Measurements from ENCODE around the gene JARID2. TPM values are rescaled to one million over a fixed set of nuclear protein-coding genes. Genes with fewer than 3 reads are reported as not detected.

Gene JARID2
- total RNA-seq, 1 donor from 2014 or later = 24.2 TPM

GRCh38 chr6:15376900-15377487 lies 131.1 kb downstream of the JARID2 start:
- DNase-seq (ENCODE audit: low read depth) (no peak), FAIRE-seq (no peak)
- no peak overlapping the region for H3K27ac ChIP-seq (ENCODE audit: low read depth, low read length)
- H3K27ac Mint-ChIP-seq (ENCODE audit: unreplicated experiment) = no peak overlapping the region
- H3K9me3 ChIP-seq (ENCODE audit: insufficient read depth, low read depth, low read length) = no peaks in the 10 kb centered on the region
- no peaks in the 10 kb centered on the region for H3K36me3 ChIP-seq (ENCODE audit: insufficient read depth, low read length)
- H3K9ac ChIP-seq (ENCODE audit: low read length) = no peak overlapping the region
- no peaks in the 10 kb centered on the region for H3K9me3 Mint-ChIP-seq (ENCODE audit: unreplicated experiment)
- no peak overlapping the region for H2AFZ ChIP-seq (ENCODE audit: low read depth, low read length)
- no peak overlapping the region for H3K4me3 Mint-ChIP-seq (ENCODE audit: unreplicated experiment)
- no peak overlapping the region for H3K4me2 ChIP-seq (ENCODE audit: low read length)
- no peaks in the 10 kb centered on the region for H3K27me3 ChIP-seq (ENCODE audit: insufficient read depth, low read length)
- H4K20me1 ChIP-seq (ENCODE audit: insufficient read depth, low read length) = peaks cover 95% of the 10 kb centered on the region
- H3K79me2 ChIP-seq (ENCODE audit: insufficient read depth, low read length) = peaks cover 96% of the 10 kb centered on the region
- H3K4me3 ChIP-seq (ENCODE audit: insufficient read depth, low read depth, low read length) = no peak overlapping the region
- H3K4me1 ChIP-seq (ENCODE audit: insufficient read depth, low read length) = peaks cover 3% of the 10 kb centered on the region
- peaks cover 3% of the 10 kb centered on the region for H3K36me3 Mint-ChIP-seq (ENCODE audit: low read depth, unreplicated experiment)
- TF ChIP-seq, protein P1, sequence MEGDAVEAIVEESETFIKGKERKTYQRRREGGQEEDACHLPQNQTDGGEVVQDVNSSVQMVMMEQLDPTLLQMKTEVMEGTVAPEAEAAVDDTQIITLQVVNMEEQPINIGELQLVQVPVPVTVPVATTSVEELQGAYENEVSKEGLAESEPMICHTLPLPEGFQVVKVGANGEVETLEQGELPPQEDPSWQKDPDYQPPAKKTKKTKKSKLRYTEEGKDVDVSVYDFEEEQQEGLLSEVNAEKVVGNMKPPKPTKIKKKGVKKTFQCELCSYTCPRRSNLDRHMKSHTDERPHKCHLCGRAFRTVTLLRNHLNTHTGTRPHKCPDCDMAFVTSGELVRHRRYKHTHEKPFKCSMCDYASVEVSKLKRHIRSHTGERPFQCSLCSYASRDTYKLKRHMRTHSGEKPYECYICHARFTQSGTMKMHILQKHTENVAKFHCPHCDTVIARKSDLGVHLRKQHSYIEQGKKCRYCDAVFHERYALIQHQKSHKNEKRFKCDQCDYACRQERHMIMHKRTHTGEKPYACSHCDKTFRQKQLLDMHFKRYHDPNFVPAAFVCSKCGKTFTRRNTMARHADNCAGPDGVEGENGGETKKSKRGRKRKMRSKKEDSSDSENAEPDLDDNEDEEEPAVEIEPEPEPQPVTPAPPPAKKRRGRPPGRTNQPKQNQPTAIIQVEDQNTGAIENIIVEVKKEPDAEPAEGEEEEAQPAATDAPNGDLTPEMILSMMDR (IDR thresholded peaks at IDR 0.05; ENCODE audit: insufficient read depth, low read depth, low read length) = no peak
- TF ChIP-seq EZH2 (IDR thresholded peaks at IDR 0.05; ENCODE audit: insufficient read depth, low read length) = no peak
- no peaks in the 10 kb centered on the region for H3K27me3 Mint-ChIP-seq (ENCODE audit: low read depth, unreplicated experiment)
- peaks cover 4% of the 10 kb centered on the region for H3K4me1 Mint-ChIP-seq (ENCODE audit: low read depth, unreplicated experiment)

GRCh38 chr6:15378272-15378671 lies 132.4 kb downstream of the JARID2 start:
- peaks cover 97% of the 10 kb centered on the region for H4K20me1 ChIP-seq (ENCODE audit: insufficient read depth, low read length)

GRCh38 chr6:15378866-15379265 lies 133.0 kb downstream of the JARID2 start:
- no peaks in the 10 kb centered on the region for H3K27me3 ChIP-seq (ENCODE audit: insufficient read depth, low read length)
- H3K36me3 Mint-ChIP-seq (ENCODE audit: low read depth, unreplicated experiment) = peaks cover 3% of the 10 kb centered on the region
- DNase-seq (ENCODE audit: low read depth) = no peak
- no peaks in the 10 kb centered on the region for H3K9me3 Mint-ChIP-seq (ENCODE audit: unreplicated experiment)
- no peak overlapping the region for H3K9ac ChIP-seq (ENCODE audit: low read length)
- H3K9me3 ChIP-seq (ENCODE audit: insufficient read depth, low read depth, low read length) = no peaks in the 10 kb centered on the region
- H3K27ac Mint-ChIP-seq (ENCODE audit: unreplicated experiment) = no peak overlapping the region
- H3K4me1 ChIP-seq (ENCODE audit: insufficient read depth, low read length) = peaks cover 3% of the 10 kb centered on the region
- no peak overlapping the region for H3K4me3 Mint-ChIP-seq (ENCODE audit: unreplicated experiment)
- H3K27me3 Mint-ChIP-seq (ENCODE audit: low read depth, unreplicated experiment) = no peaks in the 10 kb centered on the region
- H3K36me3 ChIP-seq (ENCODE audit: insufficient read depth, low read length) = no peaks in the 10 kb centered on the region
- H3K4me2 ChIP-seq (ENCODE audit: low read length) = no peak overlapping the region
- TF ChIP-seq EZH2 (IDR thresholded peaks at IDR 0.05; ENCODE audit: insufficient read depth, low read length) = no peak
- TF ChIP-seq, protein P1 (IDR thresholded peaks at IDR 0.05; ENCODE audit: insufficient read depth, low read depth, low read length) = no peak
- peaks cover 96% of the 10 kb centered on the region for H3K79me2 ChIP-seq (ENCODE audit: insufficient read depth, low read length)
- no peak overlapping the region for H2AFZ ChIP-seq (ENCODE audit: low read depth, low read length)
- peaks cover 8% of the 10 kb centered on the region for H3K4me1 Mint-ChIP-seq (ENCODE audit: low read depth, unreplicated experiment)
- H3K27ac ChIP-seq (ENCODE audit: low read depth, low read length) = no peak overlapping the region
- H4K20me1 ChIP-seq (ENCODE audit: insufficient read depth, low read length) = peaks cover 97% of the 10 kb centered on the region
- H3K4me3 ChIP-seq (ENCODE audit: insufficient read depth, low read depth, low read length) = no peak overlapping the region
- FAIRE-seq = no peak

More at GRCh38 chr6:15378272-15378671, 132.4 kb downstream of the JARID2 start:
- H3K27ac ChIP-seq (ENCODE audit: low read depth, low read length) = no peak overlapping the region
- H3K9me3 ChIP-seq (ENCODE audit: insufficient read depth, low read depth, low read length) = no peaks in the 10 kb centered on the region
- peaks cover 3% of the 10 kb centered on the region for H3K4me1 ChIP-seq (ENCODE audit: insufficient read depth, low read length)
- DNase-seq (ENCODE audit: low read depth) = no peak
- no peaks in the 10 kb centered on the region for H3K27me3 ChIP-seq (ENCODE audit: insufficient read depth, low read length)
- TF ChIP-seq EZH2 (IDR thresholded peaks at IDR 0.05; ENCODE audit: insufficient read depth, low read length) = no peak
- TF ChIP-seq, protein P1 (IDR thresholded peaks at IDR 0.05; ENCODE audit: insufficient read depth, low read depth, low read length) = no peak
- Mint-ChIP-seq H3K27me3 (ENCODE audit: low read depth, unreplicated experiment) (no peaks in the 10 kb centered on the region), H3K27ac (ENCODE audit: unreplicated experiment) (no peak overlapping the region), H3K9me3 (ENCODE audit: unreplicated experiment) (no peaks in the 10 kb centered on the region), H3K4me1 (ENCODE audit: low read depth, unreplicated experiment) (peaks cover 8% of the 10 kb centered on the region), H3K36me3 (ENCODE audit: low read depth, unreplicated experiment) (peaks cover 3% of the 10 kb centered on the region), H3K4me3 (ENCODE audit: unreplicated experiment) (no peak overlapping the region)
- H3K4me3 ChIP-seq (ENCODE audit: insufficient read depth, low read depth, low read length) = no peak overlapping the region
- H2AFZ ChIP-seq (ENCODE audit: low read depth, low read length) = no peak overlapping the region
- no peaks in the 10 kb centered on the region for H3K36me3 ChIP-seq (ENCODE audit: insufficient read depth, low read length)
- H3K79me2 ChIP-seq (ENCODE audit: insufficient read depth, low read length) = peaks cover 96% of the 10 kb centered on the region
- FAIRE-seq = no peak
- H3K4me2 ChIP-seq (ENCODE audit: low read length) = no peak overlapping the region
- no peak overlapping the region for H3K9ac ChIP-seq (ENCODE audit: low read length)
